Endothelial cell of coronary artery (primary cell): ENCODE data around the gene RAB30. TPM values are rescaled to one million over a fixed set of nuclear protein-coding genes. Genes with fewer than 3 reads are reported as not detected.

ENCODE experiments used
- total RNA-seq: library from RNA; depleted of rRNA; stranded (reverse); fragments of >200 nt; gene quantifications from 2 replicates; pipeline ENCODE4 v1.2.3, GENCODE V29; 2014

RAB30 gene, protein sequence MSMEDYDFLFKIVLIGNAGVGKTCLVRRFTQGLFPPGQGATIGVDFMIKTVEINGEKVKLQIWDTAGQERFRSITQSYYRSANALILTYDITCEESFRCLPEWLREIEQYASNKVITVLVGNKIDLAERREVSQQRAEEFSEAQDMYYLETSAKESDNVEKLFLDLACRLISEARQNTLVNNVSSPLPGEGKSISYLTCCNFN
- 6.7 and 9.1 TPM in 2 replicates for total RNA-seq

DNA sequence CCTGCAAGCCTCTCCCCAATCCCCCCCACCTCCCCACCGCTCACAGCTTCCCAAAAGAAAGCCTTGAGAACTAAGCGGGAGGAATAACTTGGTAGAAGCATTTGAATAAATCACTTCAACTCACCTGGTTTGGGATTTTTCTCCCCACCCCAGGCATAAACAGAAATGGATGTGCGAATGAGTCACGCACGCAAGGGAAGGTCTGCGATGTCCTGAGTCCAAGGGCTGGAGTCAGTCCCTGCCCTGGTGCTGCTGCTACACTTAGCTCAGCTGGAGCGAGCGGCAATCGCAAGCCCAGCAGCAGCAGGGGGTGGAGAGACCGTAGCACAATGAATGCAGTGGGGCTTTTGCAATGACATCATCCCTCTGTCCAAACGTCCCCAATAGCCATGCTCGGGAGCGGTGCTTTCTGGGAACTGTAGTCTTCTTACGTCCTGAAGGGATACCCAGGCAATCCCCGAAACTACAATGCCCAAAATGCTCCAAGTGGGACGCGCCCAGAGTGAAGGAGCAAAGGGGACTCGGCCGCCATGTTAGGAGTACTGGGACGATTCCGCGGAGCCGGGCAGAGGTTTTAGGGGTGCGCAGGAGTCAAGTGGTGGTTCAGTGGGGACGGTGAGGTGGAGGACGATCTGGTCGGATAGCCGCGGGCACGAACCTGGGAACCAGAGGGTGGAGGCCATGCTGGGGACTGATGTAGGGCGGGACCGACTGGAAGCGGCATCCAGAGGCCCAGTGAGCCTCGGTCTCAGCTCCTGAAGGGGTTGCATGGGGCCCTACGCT, at the start of gene RAB30:
Gene RAB30 (minus strand): TSS at position 331 of the 783 bp plus-strand sequence. CDS start 74,581 bp downstream, outside the sequence.

Other genes starting within 250 kb of the RAB30 start
- gene PRCP, start 171.5 kb downstream of the RAB30 start, total RNA-seq = 181 and 183 TPM in 2 replicates
- 4.6 and 5.0 TPM in 2 replicates for gene DDIAS, start 170.2 kb downstream of the RAB30 start, total RNA-seq
- 26.5 and 35.4 TPM in 2 replicates for gene PCF11, start 85.2 kb upstream of the RAB30 start, total RNA-seq
- gene ANKRD42, start 121.8 kb upstream of the RAB30 start, total RNA-seq = 6.5 and 8.4 TPM in 2 replicates
- 75.4 and 75.8 TPM in 2 replicates for gene CCDC90B, start 214.5 kb upstream of the RAB30 start, total RNA-seq